Naive B cell (primary cell): Measurements from ENCODE around the gene PPP1R15A. TPM values are rescaled to one million over a fixed set of nuclear protein-coding genes. Genes with fewer than 3 reads are reported as not detected.
"Not testable (repeated sequence)": the region's sequence is repeated elsewhere in the genome, so short reads cannot be mapped to it uniquely, and the experiment has no call there.

Source experiments
- ATAC-seq, 2 donors: fragments of 150-1000 bp; cut with Tn5 transposase; 2 replicates each; pipeline ENCODE4 v1.10.0; 2021; ENCODE audit warnings: low read depth in 2 of 2, mild to moderate bottlenecking in 2 of 2, moderate library complexity in 2 of 2
- DNase-seq: peaks from one replicate; pipeline ENCODE4 v3.0.0; 2022
- H3K27ac Mint-ChIP-seq, 6 donors: one replicate each; pipeline ENCODE4 v1.8.0; 2020 to 2022; ENCODE audit warnings: mild to moderate bottlenecking in 6 of 6, mixed read lengths in 6 of 6, moderate library complexity in 5 of 6, inconsistent platforms in 2 of 6
- H3K27me3 Mint-ChIP-seq, 3 donors: one replicate each; pipeline ENCODE4 v1.8.0; 2021 to 2022; ENCODE audit warnings: mixed read lengths in 3 of 3, mild to moderate bottlenecking in 1 of 3
- H3K36me3 Mint-ChIP-seq, 2 donors: one replicate each; pipeline ENCODE4 v1.8.0; 2020 to 2022; ENCODE audit warnings: mixed read lengths in 2 of 2, inconsistent platforms in 1 of 2, mild to moderate bottlenecking in 1 of 2
- H3K4me1 Mint-ChIP-seq, 3 donors: one replicate each; pipeline ENCODE4 v1.8.0; 2020 to 2022; ENCODE audit warnings: mixed read lengths in 3 of 3, inconsistent platforms in 1 of 3, mild to moderate bottlenecking in 1 of 3, moderate library complexity in 1 of 3
- H3K4me3 Mint-ChIP-seq, 8 donors: one replicate each; pipeline ENCODE4 v1.8.0; 2020 to 2022; ENCODE audit warnings: mild to moderate bottlenecking in 8 of 8, mixed read lengths in 8 of 8, moderate library complexity in 8 of 8, inconsistent platforms in 2 of 8
- H3K9me3 Mint-ChIP-seq, 7 donors: one replicate each; pipeline ENCODE4 v1.8.0; 2020 to 2022; ENCODE audit warnings: mixed read lengths in 7 of 7, mild to moderate bottlenecking in 5 of 7, inconsistent platforms in 2 of 7, moderate library complexity in 1 of 7
- polyA plus RNA-seq, 6 donors: library from polyadenylated mRNA; unstranded; fragments of 300-500 nt; fragmentation: Illumina TruSeq; gene quantifications; one replicate each; pipeline ENCODE4 v1.2.3, GENCODE V29; 2021; ENCODE audit warnings: low read depth in 6 of 6

Gene PPP1R15A
- polyA plus RNA-seq, 6 donors from 2014 or later = 98.9 to 436 (median 172) TPM

DNA sequence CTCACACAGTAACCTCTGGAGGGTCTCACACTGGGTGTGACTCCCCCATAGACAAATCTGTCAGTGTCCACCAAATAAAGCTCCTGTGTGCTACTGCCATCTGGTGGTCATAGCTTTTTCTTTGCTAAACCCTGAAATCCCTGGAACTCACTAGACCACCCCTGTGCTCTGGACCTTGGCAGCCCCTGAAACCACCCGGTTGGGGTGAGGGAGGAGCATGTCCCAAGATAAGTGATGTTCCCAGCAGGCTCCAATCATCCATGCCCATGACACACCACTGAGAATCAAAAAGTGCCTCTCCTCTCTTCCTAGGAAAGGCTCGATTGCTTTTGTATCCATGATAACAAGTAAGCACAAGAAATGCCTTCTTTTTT lies 29.4 kb upstream of the PPP1R15A start:
- Mint-ChIP-seq H3K4me3 (peak overlapping the region in 1 of 8 donors; percentile 1), H3K4me1 (peaks cover 4 to 6% (median 6%) of the 10 kb centered on the region in 3 donors), H3K36me3 (no peaks in the 10 kb centered on the region), H3K27me3 (no peaks in the 10 kb centered on the region), H3K27ac (peak overlapping the region in 2 of 6 donors; percentile 71 to 92), H3K9me3 (no peaks in the 10 kb centered on the region)
- peak; percentile 56 for DNase-seq
- ATAC-seq = peak; percentile 67 to 73

DNA sequence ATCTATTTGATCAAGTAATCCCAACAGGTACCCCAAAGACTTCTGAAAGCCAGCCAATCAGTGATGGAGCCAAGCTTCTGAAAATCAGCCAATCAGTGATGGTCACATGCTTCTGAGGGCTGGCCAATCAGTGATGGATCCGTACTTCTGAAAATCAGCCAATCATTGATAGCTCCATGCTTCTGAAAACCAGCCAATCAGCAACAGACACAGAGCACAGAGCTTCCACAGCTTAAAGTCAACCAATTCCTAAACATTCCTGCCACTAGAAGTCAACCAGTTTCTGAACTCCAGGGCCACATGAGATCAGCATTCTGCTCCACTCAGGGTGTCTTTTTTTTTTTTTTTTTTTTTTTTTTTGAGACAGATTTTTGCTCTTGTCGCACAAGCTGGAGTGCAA lies 27.7 kb upstream of the PPP1R15A start:
- Mint-ChIP-seq H3K27ac (peak overlapping the region in 1 of 6 donors; percentile 17), H3K9me3 (no peaks in the 10 kb centered on the region), H3K4me3 (no peak overlapping the region), H3K4me1 (peaks cover 4 to 6% (median 4%) of the 10 kb centered on the region in 3 donors), H3K27me3 (no peaks in the 10 kb centered on the region), H3K36me3 (no peaks in the 10 kb centered on the region)
- ATAC-seq (no peak), DNase-seq (no peak)

DNA sequence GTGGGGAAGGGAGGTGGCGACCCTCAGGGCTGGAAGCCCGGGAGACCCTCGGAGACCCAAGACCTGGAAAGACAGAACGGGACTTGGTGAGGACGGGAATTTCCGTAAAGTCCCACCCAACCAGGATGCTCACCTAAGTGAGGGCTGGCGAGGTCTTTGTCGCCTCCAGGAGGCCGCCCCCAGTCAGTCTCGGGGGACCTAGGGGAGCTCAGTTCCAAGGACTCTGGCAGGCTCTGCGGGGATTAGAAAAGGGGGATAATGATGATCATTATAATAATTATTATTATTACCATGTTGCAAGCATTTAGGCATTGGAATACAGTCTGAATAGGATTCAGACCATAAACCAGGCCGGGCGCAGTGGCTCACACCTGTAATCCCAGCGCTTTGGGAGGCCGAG lies 26.8 kb upstream of the PPP1R15A start:
- no peaks in the 10 kb centered on the region for H3K9me3 Mint-ChIP-seq
- no peak overlapping the region for H3K27ac Mint-ChIP-seq
- DNase-seq (no peak), ATAC-seq (no peak)
- H3K27me3 Mint-ChIP-seq = no peaks in the 10 kb centered on the region
- no peak overlapping the region for H3K4me3 Mint-ChIP-seq
- peaks cover 4 to 6% (median 4%) of the 10 kb centered on the region in 3 donors for H3K4me1 Mint-ChIP-seq
- H3K36me3 Mint-ChIP-seq = no peaks in the 10 kb centered on the region

DNA sequence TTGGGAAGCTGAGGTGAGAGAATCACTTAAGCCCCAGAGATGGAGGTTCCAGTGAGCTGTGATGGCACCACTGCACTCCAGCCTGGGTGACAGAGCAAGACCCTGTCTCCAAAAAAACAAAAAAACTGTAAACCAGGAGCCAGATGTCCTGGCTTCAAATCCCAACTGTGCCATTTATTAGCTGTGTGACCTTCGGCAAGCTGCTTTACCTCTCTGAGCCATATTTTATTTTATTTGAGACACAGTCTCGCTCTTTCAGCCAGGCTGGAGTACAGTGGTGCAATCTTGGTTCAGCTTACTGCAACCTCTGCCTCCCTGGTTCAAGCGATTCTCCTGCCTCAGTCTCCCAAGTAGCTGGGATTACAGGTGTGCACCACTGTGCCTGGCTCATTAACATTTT lies 25.6 kb upstream of the PPP1R15A start:
- H3K36me3 Mint-ChIP-seq, DNase-seq, ATAC-seq, H3K4me1 Mint-ChIP-seq, H3K27ac Mint-ChIP-seq, H3K27me3 Mint-ChIP-seq, H3K9me3 Mint-ChIP-seq: not testable (repeated sequence)
- H3K4me3 Mint-ChIP-seq = peak overlapping the region in 1 of 8 donors; percentile 68

DNA sequence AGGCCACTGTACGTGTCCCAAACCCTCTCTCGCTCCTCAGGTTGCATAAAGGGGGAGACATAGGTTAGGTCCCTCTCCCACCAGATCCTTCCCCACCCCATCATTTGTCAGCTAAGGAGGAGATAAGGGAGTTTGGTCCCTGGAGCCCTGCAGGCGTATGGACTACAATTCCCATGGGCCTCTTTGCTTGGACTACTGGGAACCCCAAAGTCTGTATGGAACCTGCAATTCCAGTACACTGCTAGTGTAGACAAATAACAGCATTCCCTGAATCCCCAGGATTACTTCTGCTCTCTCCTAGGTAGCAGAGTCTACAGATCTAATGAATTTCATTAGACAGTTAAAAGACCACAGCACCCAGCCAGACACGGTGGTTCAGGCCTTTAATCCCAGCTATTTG lies 19.9 kb upstream of the PPP1R15A start:
- no peaks in the 10 kb centered on the region for H3K4me1 Mint-ChIP-seq
- H3K36me3 Mint-ChIP-seq = no peaks in the 10 kb centered on the region
- no peak for DNase-seq
- no peaks in the 10 kb centered on the region for H3K9me3 Mint-ChIP-seq
- no peaks in the 10 kb centered on the region for H3K27me3 Mint-ChIP-seq
- peak overlapping the region in 1 of 6 donors; percentile 34 for H3K27ac Mint-ChIP-seq
- ATAC-seq = no peak
- H3K4me3 Mint-ChIP-seq = no peak overlapping the region

DNA sequence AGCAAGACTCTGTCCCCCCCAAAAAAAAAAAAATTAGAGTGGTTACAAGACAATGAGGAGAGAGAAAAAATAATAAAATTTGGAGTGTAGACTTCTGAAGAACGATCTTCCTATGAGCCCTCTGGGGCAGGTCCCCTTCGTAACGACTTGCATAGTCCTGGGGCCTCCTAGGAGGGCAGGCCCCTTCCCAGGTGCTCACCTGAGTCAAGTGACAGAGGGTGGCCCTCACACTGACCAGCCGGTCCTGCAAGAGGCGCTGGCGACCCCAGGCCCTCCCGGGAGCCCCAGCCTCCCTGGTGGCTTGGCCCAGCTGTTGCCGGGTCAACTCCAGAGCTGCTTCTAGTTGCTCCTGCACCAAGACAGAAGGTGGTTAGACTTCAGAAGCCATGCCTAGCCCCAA lies 18.7 kb upstream of the PPP1R15A start:
- no peaks in the 10 kb centered on the region for H3K27me3 Mint-ChIP-seq
- no peak overlapping the region for H3K27ac Mint-ChIP-seq
- no peak overlapping the region for H3K4me3 Mint-ChIP-seq
- no peaks in the 10 kb centered on the region for H3K9me3 Mint-ChIP-seq
- no peaks in the 10 kb centered on the region for H3K36me3 Mint-ChIP-seq
- ATAC-seq (no peak), DNase-seq (no peak)
- peaks cover 0 to 2% (median 1%) of the 10 kb centered on the region in 3 donors for H3K4me1 Mint-ChIP-seq

DNA sequence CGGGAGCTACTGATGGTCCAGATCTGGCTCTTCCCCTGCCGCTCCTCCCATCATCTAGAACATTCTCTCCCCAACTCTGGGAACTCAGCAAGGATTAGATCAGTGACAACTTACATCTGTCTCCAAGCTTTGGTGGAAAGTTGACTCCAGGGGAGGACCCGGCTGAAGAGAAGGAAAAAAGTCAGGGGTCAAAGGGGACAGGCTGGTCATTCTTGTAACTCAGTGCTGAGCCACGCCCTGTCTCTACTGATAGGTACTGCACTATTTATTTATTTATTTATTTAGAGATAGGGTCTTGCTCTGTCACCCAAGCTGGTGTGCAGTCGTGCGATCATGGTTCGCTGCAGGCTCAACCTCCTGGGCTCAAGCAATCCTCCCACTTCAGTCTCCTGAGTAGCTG lies 18.1 kb upstream of the PPP1R15A start:
- H3K9me3 Mint-ChIP-seq = no peaks in the 10 kb centered on the region
- H3K27me3 Mint-ChIP-seq = no peaks in the 10 kb centered on the region
- peaks cover 2 to 8% (median 7%) of the 10 kb centered on the region in 3 donors for H3K4me1 Mint-ChIP-seq

DNA sequence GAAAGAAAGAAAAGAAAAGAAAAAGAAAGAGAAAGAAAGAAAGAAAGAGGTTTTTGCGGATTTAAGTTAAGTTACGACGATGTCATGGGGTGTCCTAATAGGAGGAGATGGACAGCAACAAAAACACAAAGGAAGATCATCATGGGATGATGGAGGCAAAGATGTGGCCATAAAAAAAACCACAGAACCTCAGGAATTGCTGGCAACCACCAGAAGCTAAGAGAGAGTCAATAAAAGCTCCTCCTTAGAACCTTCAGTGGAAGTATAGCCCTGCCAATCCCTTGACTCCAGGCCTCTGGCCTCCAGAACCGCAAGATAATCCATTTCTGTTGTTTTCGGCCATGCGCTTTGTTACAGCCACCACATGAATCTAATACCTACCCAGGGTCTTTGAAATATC lies 15.3 kb upstream of the PPP1R15A start:
- H3K4me1 Mint-ChIP-seq = peaks cover 10 to 13% (median 12%) of the 10 kb centered on the region in 3 donors
- no peak for ATAC-seq

More for the DNA sequence above, 18.1 kb upstream of the PPP1R15A start:
- DNase-seq (no peak), ATAC-seq (no peak)
- Mint-ChIP-seq H3K36me3 (no peaks in the 10 kb centered on the region), H3K4me3 (no peak overlapping the region), H3K27ac (no peak overlapping the region)

DNA sequence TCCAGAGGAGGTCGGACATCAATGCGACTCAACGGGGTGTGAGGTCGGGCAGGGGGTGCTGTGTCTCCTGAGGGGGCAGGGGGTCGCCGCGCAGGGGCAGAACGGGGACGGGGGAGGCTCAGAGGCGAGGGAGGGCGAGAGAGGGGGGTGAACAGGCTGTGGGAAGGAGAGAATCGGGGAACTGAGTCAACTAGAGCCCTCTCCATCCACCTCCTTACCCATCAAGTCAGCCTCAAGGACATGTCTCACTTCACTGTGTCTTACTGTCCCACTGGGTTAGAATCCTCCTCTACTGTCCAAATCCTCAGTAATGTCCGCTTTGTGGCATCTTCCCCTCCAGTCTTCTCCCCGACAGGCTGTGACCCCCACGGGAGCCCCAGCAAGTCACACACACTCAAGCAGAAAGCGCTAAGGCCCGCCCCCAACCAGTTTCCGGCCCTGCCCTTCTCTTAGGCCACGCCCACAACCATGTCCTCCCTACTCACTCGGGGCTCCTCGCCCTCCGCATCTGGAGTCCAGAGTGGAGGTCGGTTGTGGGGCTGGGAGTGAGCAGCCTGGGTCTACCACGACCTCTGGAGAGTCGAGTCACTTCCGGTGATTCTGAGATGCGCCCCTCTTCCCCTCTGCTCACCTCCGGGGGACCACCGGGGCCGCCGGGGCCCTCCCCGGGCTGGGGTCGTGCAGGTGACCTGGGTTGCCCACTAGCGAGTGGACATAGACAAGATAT lies 13.1 kb upstream of the PPP1R15A start:
- no peaks in the 10 kb centered on the region for H3K27me3 Mint-ChIP-seq
- ATAC-seq = peak; percentile 81
- H3K4me1 Mint-ChIP-seq = peaks cover 10 to 13% (median 12%) of the 10 kb centered on the region in 3 donors
- peak; percentile 67 for DNase-seq
- H3K9me3 Mint-ChIP-seq = no peaks in the 10 kb centered on the region
- peak overlapping the region; percentile 82 to 97 (median 95) for H3K4me3 Mint-ChIP-seq
- peak overlapping the region; percentile 75 to 98 (median 93) for H3K27ac Mint-ChIP-seq
- H3K36me3 Mint-ChIP-seq = no peaks in the 10 kb centered on the region

More for the DNA sequence above, 15.3 kb upstream of the PPP1R15A start:
- no peak for DNase-seq
- no peak overlapping the region for H3K27ac Mint-ChIP-seq
- no peaks in the 10 kb centered on the region for H3K27me3 Mint-ChIP-seq
- no peaks in the 10 kb centered on the region for H3K9me3 Mint-ChIP-seq
- H3K4me3 Mint-ChIP-seq = peak overlapping the region in 1 of 8 donors; percentile 29
- no peaks in the 10 kb centered on the region for H3K36me3 Mint-ChIP-seq

DNA sequence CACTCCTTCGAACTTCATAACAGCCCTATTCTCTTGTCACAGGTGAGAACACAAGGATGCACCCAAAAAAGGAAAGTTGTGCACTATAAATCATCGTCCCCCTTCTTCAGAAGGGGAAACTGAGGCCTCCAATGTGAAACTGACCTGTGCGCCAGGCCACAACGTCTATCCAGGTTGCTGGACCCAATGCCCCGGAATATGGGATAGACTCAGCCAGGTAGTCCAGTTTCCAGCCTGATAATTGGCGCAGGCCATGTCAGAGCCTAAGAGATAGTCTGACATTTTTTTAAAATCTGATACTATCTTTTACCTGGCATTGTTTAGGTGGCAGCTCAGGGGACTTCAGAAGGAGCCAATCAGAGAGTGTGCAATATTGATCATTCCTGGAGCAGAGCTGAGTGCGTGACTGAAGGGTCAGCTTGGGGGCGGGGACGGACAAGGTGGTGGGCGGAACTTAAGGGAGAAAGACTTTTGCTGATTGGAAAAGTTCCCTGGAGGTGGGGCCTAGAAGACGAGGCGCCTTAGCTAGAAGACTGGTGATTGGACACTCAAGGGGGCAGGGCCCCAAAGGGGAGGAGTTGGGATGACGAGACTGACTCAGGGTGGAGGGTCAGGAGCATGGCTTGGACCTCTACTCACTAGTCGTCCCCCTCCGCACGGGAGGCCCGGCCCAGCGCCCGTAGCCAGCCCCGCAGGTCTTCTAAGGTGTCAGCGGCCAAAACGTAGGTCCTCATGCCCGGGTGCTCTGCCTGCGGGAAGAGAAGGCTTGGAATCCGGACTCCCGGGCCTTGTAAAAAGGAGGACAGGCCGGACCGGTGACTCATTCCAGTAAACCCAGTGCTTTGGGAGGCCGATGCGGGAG lies 12.3 kb upstream of the PPP1R15A start:
- Mint-ChIP-seq H3K9me3 (no peaks in the 10 kb centered on the region), H3K27ac (peak overlapping the region in 2 of 6 donors; percentile 90 to 91), H3K27me3 (no peaks in the 10 kb centered on the region), H3K36me3 (no peaks in the 10 kb centered on the region), H3K4me3 (peak overlapping the region; percentile 49 to 97 (median 93)), H3K4me1 (peaks cover 10 to 13% (median 12%) of the 10 kb centered on the region in 3 donors)
- DNase-seq = no peak
- ATAC-seq = peak in 1 of 2 donors; percentile 51

DNA sequence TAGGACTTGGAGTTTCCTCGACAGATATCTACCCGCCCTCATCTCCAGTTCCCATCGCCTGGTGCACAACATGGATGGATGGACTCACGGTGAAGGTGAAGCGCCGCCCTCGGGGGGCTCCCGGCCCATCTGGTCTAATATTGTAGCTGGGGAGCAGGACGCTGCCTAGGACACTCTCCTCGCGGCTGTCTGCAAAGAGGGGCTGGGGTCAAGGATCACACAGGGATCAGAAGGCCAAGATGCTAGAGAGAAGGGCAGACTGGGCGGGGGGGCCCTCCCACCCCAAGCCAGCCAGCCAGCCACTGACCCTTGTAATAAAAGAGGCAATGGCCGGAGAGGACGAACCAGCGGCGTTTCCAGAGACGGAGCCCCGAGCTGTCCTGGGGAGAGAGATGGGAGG lies 10.9 kb upstream of the PPP1R15A start:
- Mint-ChIP-seq H3K9me3 (no peaks in the 10 kb centered on the region), H3K27ac (peak overlapping the region in 2 of 6 donors; percentile 70 to 82), H3K27me3 (no peaks in the 10 kb centered on the region), H3K4me1 (peaks cover 10 to 13% (median 12%) of the 10 kb centered on the region in 3 donors), H3K36me3 (no peaks in the 10 kb centered on the region), H3K4me3 (peak overlapping the region in 1 of 8 donors; percentile 2)
- no peak for ATAC-seq
- DNase-seq = no peak

DNA sequence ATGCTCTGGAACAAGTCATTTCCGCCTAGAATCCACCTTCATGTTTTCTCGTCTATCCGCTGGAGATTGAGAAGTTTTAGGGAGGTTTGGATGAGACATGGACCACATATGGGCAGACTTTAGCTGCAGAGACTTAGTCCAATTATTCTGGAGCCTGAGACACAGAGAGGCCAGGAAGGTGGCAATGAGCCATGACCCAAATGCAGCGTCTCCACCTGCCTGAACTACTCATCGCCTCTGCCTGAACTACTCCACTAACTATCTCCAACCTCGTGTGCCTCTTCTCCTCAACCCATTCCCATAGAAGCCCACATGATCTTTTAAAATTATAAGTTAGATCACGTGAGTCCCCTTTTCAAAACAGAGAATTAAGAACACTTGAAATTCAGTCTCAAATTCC lies 9.4 kb upstream of the PPP1R15A start:
- H3K36me3 Mint-ChIP-seq = no peaks in the 10 kb centered on the region
- no peak overlapping the region for H3K4me3 Mint-ChIP-seq
- no peaks in the 10 kb centered on the region for H3K9me3 Mint-ChIP-seq
- peaks cover 10 to 13% (median 12%) of the 10 kb centered on the region in 3 donors for H3K4me1 Mint-ChIP-seq
- H3K27me3 Mint-ChIP-seq = peaks cover 0 to 2% (median 0%) of the 10 kb centered on the region in 3 donors
- ATAC-seq = no peak
- no peak overlapping the region for H3K27ac Mint-ChIP-seq
- DNase-seq = no peak

DNA sequence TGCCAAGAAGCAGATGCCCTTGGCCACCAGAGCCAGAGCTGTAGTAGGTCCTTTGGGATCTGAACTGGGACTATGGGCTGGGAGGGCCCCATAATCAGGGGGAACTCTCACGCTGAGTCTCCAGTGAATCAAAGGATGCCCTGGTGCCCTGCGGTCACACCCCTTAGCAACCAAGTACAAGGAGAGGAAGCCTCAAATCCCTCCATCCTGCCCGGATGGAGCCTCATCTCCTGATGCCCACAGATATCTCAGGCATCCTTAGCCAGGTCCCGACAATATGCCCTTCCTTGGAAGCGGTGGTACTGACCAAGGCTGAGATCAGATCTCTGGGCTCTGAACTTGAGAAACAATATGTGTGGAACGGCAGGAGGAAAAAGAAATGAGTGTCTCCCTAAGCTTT lies 5.5 kb upstream of the PPP1R15A start:
- ATAC-seq (no peak), DNase-seq (no peak)
- Mint-ChIP-seq H3K4me1 (peaks cover 0 to 4% (median 0%) of the 10 kb centered on the region in 3 donors), H3K9me3 (no peaks in the 10 kb centered on the region), H3K27me3 (peaks cover 0 to 9% (median 0%) of the 10 kb centered on the region in 3 donors), H3K36me3 (no peaks in the 10 kb centered on the region), H3K27ac (no peak overlapping the region), H3K4me3 (peak overlapping the region in 1 of 8 donors; percentile 11)
